Measurements from ENCODE around the gene PROP1.

GRCh38 chr5:177982072-177982727 lies 13.8 kb downstream of the PROP1 start:
- TF ChIP-seq CTCF (IDR thresholded peaks at IDR 0.05; ENCODE audit: insufficient read depth, low read length, poor library complexity, severe bottlenecking) (peak; percentile 44), EZH2phosphoT487 (conservative IDR thresholded peaks at IDR 0.05; ENCODE audit: low read length) (no peak)

All from SU-DHL-6 (cell line).